NT2/D1 (cell line): Measurements from ENCODE around the gene CCDC34.

Experiments
- DNase-seq: peaks from one replicate; pipeline ENCODE4 v3.0.0-alpha.2; 2011; ENCODE audit warnings: low read depth, low spot score
- H3K27me3 ChIP-seq: 2 replicates; pipeline ENCODE4 v1.6.0; 2011; ENCODE audit warnings: mild to moderate bottlenecking; ENCODE audit not compliant: insufficient read length, insufficient read depth
- H3K36me3 ChIP-seq: 2 replicates; pipeline ENCODE4 v1.6.1; 2011; ENCODE audit warnings: mild to moderate bottlenecking, low read length, mixed read lengths; ENCODE audit not compliant: insufficient read depth, insufficient read length
- H3K4me1 ChIP-seq: 2 replicates; pipeline ENCODE4 v1.5.1; 2011; ENCODE audit not compliant: insufficient read depth, insufficient read length
- H3K4me3 ChIP-seq: 2 replicates; pipeline ENCODE4 v1.5.1; 2011; ENCODE audit warnings: low read depth; ENCODE audit not compliant: insufficient read length
- H3K9ac ChIP-seq: 2 replicates; pipeline ENCODE4 v1.6.0; 2011; ENCODE audit warnings: low read depth; ENCODE audit not compliant: insufficient read length
- H3K9me3 ChIP-seq: 2 replicates; pipeline ENCODE4 v1.5.1; 2011; ENCODE audit warnings: mild to moderate bottlenecking, low read length; ENCODE audit not compliant: insufficient read depth
- SUZ12 ChIP-seq: IDR thresholded peaks from 2 replicates; pipeline ENCODE4 v1.6.1; 2011; ENCODE audit not compliant: insufficient read length, insufficient read depth; ENCODE audit errors: extremely low read depth
- YY1 ChIP-seq: IDR thresholded peaks from 2 replicates; pipeline ENCODE4 v1.6.1; 2011; ENCODE audit not compliant: insufficient read length, insufficient read depth
- ZNF274 ChIP-seq: IDR thresholded peaks from 2 replicates; pipeline ENCODE4 v1.6.1; 2011; ENCODE audit warnings: mild to moderate bottlenecking, low read depth, low read length

The CCDC34 gene

DNA sequence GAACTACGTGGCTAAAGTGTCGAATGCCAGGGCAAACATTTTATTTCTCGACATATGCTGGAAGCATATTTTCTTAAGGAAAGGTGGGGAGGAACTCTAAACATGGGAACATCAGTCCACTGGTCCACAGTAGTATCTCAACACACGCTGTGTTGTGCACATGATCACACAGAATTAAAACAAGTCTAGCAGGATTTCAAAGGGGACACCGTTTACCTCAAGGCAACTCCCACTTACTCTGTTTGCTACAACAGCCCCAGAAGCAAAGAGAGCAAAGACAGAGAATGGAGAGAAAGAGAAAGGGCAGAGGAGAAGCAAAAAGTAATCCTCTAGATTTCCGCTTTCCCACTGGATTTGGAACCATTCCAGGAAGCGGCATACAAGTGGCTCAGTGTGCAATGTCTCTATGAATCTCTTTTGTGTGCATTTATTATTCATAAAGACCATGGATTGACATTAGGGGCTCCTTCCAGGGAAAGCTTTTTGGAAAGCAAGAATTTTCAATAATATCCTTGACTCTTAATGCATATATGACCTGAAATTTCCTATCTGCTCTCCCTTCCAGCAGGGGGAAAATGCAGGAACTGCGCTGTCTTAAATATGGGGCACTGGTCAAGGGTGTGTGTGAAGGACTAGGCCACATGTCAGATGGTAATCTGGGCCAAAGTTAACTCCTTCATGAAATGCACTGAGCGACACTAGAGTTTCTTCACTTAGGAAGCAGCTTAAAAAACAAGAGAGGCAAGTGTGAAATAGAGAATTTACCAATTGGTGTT is 34.8 kb upstream of the CCDC34 start:
- H3K27me3 ChIP-seq = no peaks in the 10 kb centered on the region
- no peaks in the 10 kb centered on the region for H3K9me3 ChIP-seq
- no peak overlapping the region for H3K9ac ChIP-seq
- no peaks in the 10 kb centered on the region for H3K36me3 ChIP-seq
- H3K4me1 ChIP-seq = no peaks in the 10 kb centered on the region
- no peak for DNase-seq
- TF ChIP-seq ZNF274 (no peak), SUZ12 (no peak), YY1 (no peak)
- H3K4me3 ChIP-seq = no peak overlapping the region

- H3K4me1 ChIP-seq = no peaks in the 10 kb centered on the region
- H3K9me3 ChIP-seq = no peaks in the 10 kb centered on the region
- H3K4me3 ChIP-seq = no peak overlapping the region
- no peak for DNase-seq
- H3K27me3 ChIP-seq = no peaks in the 10 kb centered on the region
- H3K9ac ChIP-seq = no peak overlapping the region
- TF ChIP-seq ZNF274 = no peak
- no peak for TF ChIP-seq SUZ12
- TF ChIP-seq YY1 = no peak
- no peaks in the 10 kb centered on the region for H3K36me3 ChIP-seq
Observed at GRCh38 chr11:27396259-27396839, 33.3 kb upstream of the CCDC34 start.

- no peaks in the 10 kb centered on the region for H3K27me3 ChIP-seq
- TF ChIP-seq ZNF274 (no peak), YY1 (no peak), SUZ12 (no peak)
- DNase-seq = no peak
- H3K9me3 ChIP-seq = no peaks in the 10 kb centered on the region
- no peaks in the 10 kb centered on the region for H3K36me3 ChIP-seq
- no peak overlapping the region for H3K4me3 ChIP-seq
- no peak overlapping the region for H3K9ac ChIP-seq
- no peaks in the 10 kb centered on the region for H3K4me1 ChIP-seq
Observed at GRCh38 chr11:27395556-27396258, 32.7 kb upstream of the CCDC34 start.

DNA sequence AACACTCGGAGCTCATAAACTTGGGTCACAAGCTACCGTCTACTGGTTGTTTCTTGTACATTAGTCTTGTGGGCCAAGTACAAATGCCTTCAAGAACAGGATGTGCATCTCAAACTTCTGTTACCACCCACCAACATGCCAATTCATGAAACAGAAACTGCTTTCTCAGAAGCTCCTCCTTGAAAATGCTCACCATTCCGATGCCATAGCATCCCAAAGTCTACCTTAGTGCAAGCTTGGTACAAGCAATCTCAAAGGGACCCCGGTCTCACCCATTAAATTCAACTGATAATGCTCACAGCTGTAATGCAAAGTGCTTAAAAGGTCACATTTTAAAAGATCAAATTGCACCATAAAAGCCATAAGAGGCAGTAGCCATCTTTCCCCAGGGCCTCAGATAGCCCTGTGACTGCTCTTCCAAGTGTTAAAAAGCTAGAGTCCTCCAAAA is 31.8 kb upstream of the CCDC34 start:
- H3K4me1 ChIP-seq = no peaks in the 10 kb centered on the region
- no peaks in the 10 kb centered on the region for H3K36me3 ChIP-seq
- DNase-seq = no peak
- H3K9me3 ChIP-seq = no peaks in the 10 kb centered on the region
- no peak overlapping the region for H3K9ac ChIP-seq
- H3K4me3 ChIP-seq = no peak overlapping the region
- TF ChIP-seq SUZ12 (no peak), ZNF274 (no peak), YY1 (no peak)
- no peaks in the 10 kb centered on the region for H3K27me3 ChIP-seq

GRCh38 chr11:27392278-27393114 is 29.5 kb upstream of the CCDC34 start:
- no peak for TF ChIP-seq SUZ12
- H3K9ac ChIP-seq = no peak overlapping the region
- no peaks in the 10 kb centered on the region for H3K27me3 ChIP-seq
- no peaks in the 10 kb centered on the region for H3K4me1 ChIP-seq
- no peaks in the 10 kb centered on the region for H3K9me3 ChIP-seq
- no peaks in the 10 kb centered on the region for H3K36me3 ChIP-seq
- H3K4me3 ChIP-seq = no peak overlapping the region
- DNase-seq = no peak

GRCh38 chr11:27391331-27392015 is 28.5 kb upstream of the CCDC34 start:
- H3K4me1 ChIP-seq = no peaks in the 10 kb centered on the region
- H3K4me3 ChIP-seq = no peak overlapping the region
- no peaks in the 10 kb centered on the region for H3K36me3 ChIP-seq
- no peak overlapping the region for H3K9ac ChIP-seq
- TF ChIP-seq ZNF274 = no peak
- TF ChIP-seq YY1 = no peak
- TF ChIP-seq SUZ12 = no peak
- no peaks in the 10 kb centered on the region for H3K9me3 ChIP-seq
- H3K27me3 ChIP-seq = no peaks in the 10 kb centered on the region
- DNase-seq = no peak
